Left cardiac atrium (tissue), 4 donors: Measurements from ENCODE around the gene HMSD. TPM values are rescaled to one million over a fixed set of nuclear protein-coding genes. Genes with fewer than 3 reads are reported as not detected.

ENCODE experiments used
- ATAC-seq, 2 donors: fragments of 200-7000 bp; cut with Tn5 transposase; one replicate each; pipeline ENCODE4 v1.9.1; 2020; ENCODE audit warnings: mild to moderate bottlenecking in 2 of 2, moderate library complexity in 2 of 2
- DNase-seq: peaks from one replicate; pipeline ENCODE4 v3.0.0-alpha.2; 2020
- intact Hi-C, 2 donors: fragments of 100-400 bp; cut with DNase I; formaldehyde crosslinking; loops; one replicate each; pipeline versions ENCODE4 v1.14.1 to v1.15.1; 2022 to 2023
- total RNA-seq, 2 donors: library from RNA; stranded (reverse); fragmentation: NEBNext Ultra II Directional; extraction: Animal tissue kit (Norgen Biotek cat#: 25700); gene quantifications; one replicate each; pipeline ENCODE4 v1.2.1, GENCODE V29; 2021
- donor health status: DM: no; HTN: yes; CAD: no.
- donor health status: DM: no; HTN: yes; CAD: no; lungs with severe emphysema.
- donor health status: DM: yes; HTN: yes; CAD: no.
- donor health status: Dilated cardiomyopathy.

The HMSD gene
- total RNA-seq, 2 donors from 2014 or later, result 0.09 TPM; not detected in 1

- ATAC-seq (peak; percentile 36 to 42), DNase-seq (no peak)
- intact Hi-C loops, result loop anchor here in 1 of 2 donors (10.0 kb wide), 1 partner anchor 45 kb away; no protein-coding TSS in a partner anchor
These were observed 30.9 kb downstream of the HMSD start for GRCh38 chr18:63980027-63980426.

- no peak for DNase-seq
- intact Hi-C loops, result loop anchor here in 1 of 2 donors (10.0 kb wide), 1 partner anchor 46 kb away; no protein-coding TSS in a partner anchor
- no peak for ATAC-seq
These were observed 31.9 kb downstream of the HMSD start for GRCh38 chr18:63980896-63981460.

- no peak for ATAC-seq
- DNase-seq, result no peak
- intact Hi-C loops, result loop anchor here in 1 of 2 donors (10.0 kb wide), 1 partner anchor 47 kb away; no protein-coding TSS in a partner anchor
These were observed 32.6 kb downstream of the HMSD start for GRCh38 chr18:63981719-63982118.

GRCh38 chr18:63982361-63982760 is 33.3 kb downstream of the HMSD start:
- ATAC-seq (no peak), DNase-seq (no peak)
- intact Hi-C loops, result loop anchor here in 1 of 2 donors (10.0 kb wide), 1 partner anchor 48 kb away; no protein-coding TSS in a partner anchor

GRCh38 chr18:63986885-63987284 is 37.8 kb downstream of the HMSD start:
- intact Hi-C loops, result loop anchor here in 1 of 2 donors (10.0 kb wide), 1 partner anchor 52 kb away; no protein-coding TSS in a partner anchor

GRCh38 chr18:63987743-63988142 is 38.6 kb downstream of the HMSD start:
- ATAC-seq, result no peak
- no peak for DNase-seq
- intact Hi-C loops, result loop anchor here in 1 of 2 donors (10.0 kb wide), 1 partner anchor 53 kb away; no protein-coding TSS in a partner anchor

More at GRCh38 chr18:63986885-63987284, 37.8 kb downstream of the HMSD start:
- no peak for ATAC-seq
- no peak for DNase-seq

- ATAC-seq (no peak), DNase-seq (no peak)
- intact Hi-C loops, result loop anchor here in 1 of 2 donors (10.0 kb wide), 1 partner anchor 478 kb away; no protein-coding TSS in a partner anchor
These were observed 43.6 kb downstream of the HMSD start for GRCh38 chr18:63992751-63993150.

GRCh38 chr18:63994783-63995399 is 45.8 kb downstream of the HMSD start:
- ATAC-seq, result peak; percentile 41 to 53
- intact Hi-C loops, result loop anchor here in 1 of 2 donors (10.0 kb wide), 1 partner anchor 480 kb away; no protein-coding TSS in a partner anchor
- DNase-seq, result peak; percentile 43

GRCh38 chr18:63997041-63997440 is 47.9 kb downstream of the HMSD start:
- DNase-seq (no peak), ATAC-seq (no peak)
- intact Hi-C loops, result loop anchor here in 1 of 2 donors (10.0 kb wide), 1 partner anchor 482 kb away; no protein-coding TSS in a partner anchor

GRCh38 chr18:63997606-63998005 is 48.5 kb downstream of the HMSD start:
- intact Hi-C loops, result loop anchor here in 1 of 2 donors (10.0 kb wide), 1 partner anchor 483 kb away; no protein-coding TSS in a partner anchor
- DNase-seq (no peak), ATAC-seq (no peak)

- ATAC-seq, result no peak
These were observed 50.8 kb downstream of the HMSD start for GRCh38 chr18:63999871-64000270.

GRCh38 chr18:64002581-64002980 is 53.5 kb downstream of the HMSD start:
- no peak for DNase-seq
- intact Hi-C loops, result no loop called here
- no peak for ATAC-seq

More at GRCh38 chr18:63999871-64000270, 50.8 kb downstream of the HMSD start:
- no peak for DNase-seq
- intact Hi-C loops, result loop anchor here in 1 of 2 donors (10.0 kb wide), 1 partner anchor 485 kb away; no protein-coding TSS in a partner anchor

GRCh38 chr18:64009305-64009704 is 60.2 kb downstream of the HMSD start:
- ATAC-seq (no peak), DNase-seq (no peak)
- intact Hi-C loops, result no loop called here

Other genes starting within 250 kb of the HMSD start
- not detected for gene SERPINB11, start 246.3 kb upstream of the HMSD start, total RNA-seq
- not detected for gene SERPINB7, start 173.9 kb upstream of the HMSD start, total RNA-seq
- under 1 TPM in 1 of 2 donors, not detected in 1; 0.37 TPM for gene SERPINB2, start 61.6 kb upstream of the HMSD start, total RNA-seq
- not detected for gene SERPINB10, start 41.3 kb upstream of the HMSD start, total RNA-seq
- 10 to 100 TPM in 1 of 2 donors, 1 to 10 TPM in 1; 3.5 to 10.8 TPM for gene SERPINB8, start 20.8 kb downstream of the HMSD start, total RNA-seq
- gene LINC00305, start 199.8 kb downstream of the HMSD start, total RNA-seq, result not detected